ENCODE measurements around the gene MAFG. TPM values are rescaled to one million over a fixed set of nuclear protein-coding genes. Genes with fewer than 3 reads are reported as not detected.

The MAFG gene
- polyA plus RNA-seq, 1 donor (not counting 4 experiments of a cell fraction or from before 2014, with no cell fraction given) = 8.3 TPM

- peaks cover 17% of the 10 kb centered on the region for H3K79me2 ChIP-seq (ENCODE audit: control insufficient read depth, insufficient read depth, low read length)
- H2AFZ ChIP-seq (ENCODE audit: control insufficient read depth, low read length) = no peak overlapping the region
- DNase-seq (ENCODE audit: low read depth, low spot score) (no peak), FAIRE-seq (no peak)
- H3K4me2 ChIP-seq (ENCODE audit: control insufficient read depth, extremely low read depth, insufficient read depth, low read depth, low read length) = no peak overlapping the region
- peaks cover 3% of the 10 kb centered on the region for H3K9me1 ChIP-seq (ENCODE audit: control insufficient read depth, extremely low read depth, insufficient read depth, low read length)
- H4K20me1 ChIP-seq (ENCODE audit: control insufficient read depth, extremely low read depth, insufficient read depth, low read length) = no peaks in the 10 kb centered on the region
- H3K4me3 ChIP-seq (ENCODE audit: control insufficient read depth in 2 of 3, extremely low read depth in 1 of 3, insufficient read depth in 2 of 3, low read depth in 1 of 3, low read length in 3 of 3) = no peak overlapping the region
- H3K9me3 ChIP-seq (ENCODE audit: control insufficient read depth, low read depth, low read length) = no peaks in the 10 kb centered on the region
- H3K9ac ChIP-seq (ENCODE audit: control insufficient read depth, extremely low read depth, insufficient read depth, low read length) = no peak overlapping the region
- H3K27me3 ChIP-seq (ENCODE audit: control insufficient read depth, extremely low read depth, insufficient read depth, low read length) = no peaks in the 10 kb centered on the region
- TF ChIP-seq EZH2 (IDR thresholded peaks at IDR 0.05; ENCODE audit: low read length) (no peak), CTCF (optimal IDR thresholded peaks at IDR 0.05 in 1 of 3, IDR thresholded peaks at IDR 0.05 in 1 of 3, conservative IDR thresholded peaks at IDR 0.05 in 1 of 3; ENCODE audit: extremely low read depth in 1 of 3, insufficient read depth in 2 of 3, low read length in 3 of 3) (peak in 1 of 3 experiments; percentile 20)
- peaks cover 18% of the 10 kb centered on the region for H3K4me1 ChIP-seq (ENCODE audit: control insufficient read depth, extremely low read depth, insufficient read depth, low read length)
- dilution Hi-C loops (cut with MboI; ENCODE audit: extremely low pct_ligation_motif_present, low sequenced_read_pairs) = no loop called here
- H3K36me3 ChIP-seq (ENCODE audit: control insufficient read depth in 2 of 2, extremely low read depth in 1 of 2, insufficient read depth in 2 of 2, low read length in 2 of 2) = peaks cover 25 to 29% of the 10 kb centered on the region in 2 experiments
- no peak overlapping the region for H3K27ac ChIP-seq (ENCODE audit: control insufficient read depth, insufficient read depth, low read length)
Observed at GRCh38 chr17:81907219-81908145, 20.1 kb downstream of the MAFG start.

- Histone ChIP-seq H3K4me3 (ENCODE audit: control insufficient read depth in 2 of 3, extremely low read depth in 1 of 3, insufficient read depth in 2 of 3, low read depth in 1 of 3, low read length in 3 of 3) (no peak overlapping the region), H3K79me2 (ENCODE audit: control insufficient read depth, insufficient read depth, low read length) (peaks cover 17% of the 10 kb centered on the region), H3K4me2 (ENCODE audit: control insufficient read depth, extremely low read depth, insufficient read depth, low read depth, low read length) (no peak overlapping the region), H3K27me3 (ENCODE audit: control insufficient read depth, extremely low read depth, insufficient read depth, low read length) (no peaks in the 10 kb centered on the region), H3K27ac (ENCODE audit: control insufficient read depth, insufficient read depth, low read length) (no peak overlapping the region), H4K20me1 (ENCODE audit: control insufficient read depth, extremely low read depth, insufficient read depth, low read length) (no peaks in the 10 kb centered on the region), H2AFZ (ENCODE audit: control insufficient read depth, low read length) (no peak overlapping the region), H3K9me3 (ENCODE audit: control insufficient read depth, low read depth, low read length) (no peaks in the 10 kb centered on the region), H3K4me1 (ENCODE audit: control insufficient read depth, extremely low read depth, insufficient read depth, low read length) (peaks cover 13% of the 10 kb centered on the region), H3K36me3 (ENCODE audit: control insufficient read depth in 2 of 2, extremely low read depth in 1 of 2, insufficient read depth in 2 of 2, low read length in 2 of 2) (peaks cover 23 to 25% of the 10 kb centered on the region in 2 experiments), H3K9me1 (ENCODE audit: control insufficient read depth, extremely low read depth, insufficient read depth, low read length) (peaks cover 3% of the 10 kb centered on the region), H3K9ac (ENCODE audit: control insufficient read depth, extremely low read depth, insufficient read depth, low read length) (no peak overlapping the region)
- dilution Hi-C loops (cut with MboI; ENCODE audit: extremely low pct_ligation_motif_present, low sequenced_read_pairs) = no loop called here
- TF ChIP-seq EZH2 (IDR thresholded peaks at IDR 0.05; ENCODE audit: low read length) (no peak), CTCF (optimal IDR thresholded peaks at IDR 0.05 in 1 of 3, IDR thresholded peaks at IDR 0.05 in 1 of 3, conservative IDR thresholded peaks at IDR 0.05 in 1 of 3; ENCODE audit: extremely low read depth in 1 of 3, insufficient read depth in 2 of 3, low read length in 3 of 3) (peak in 2 of 3 experiments; percentile 20 to 35)
- DNase-seq (ENCODE audit: low read depth, low spot score) (no peak), FAIRE-seq (no peak)
Observed at GRCh38 chr17:81906476-81907218, 20.9 kb downstream of the MAFG start.
